SK-N-SH treated with all-trans-retinoic acid at 6 μM for 48 hours (cell line): Measurements from ENCODE around the gene ZNF474.

ENCODE experiments used
- ATAC-seq: fragments of 200-7000 bp; cut with Tn5 transposase; 3 replicates; pipeline ENCODE4 v1.9.1; 2020; ENCODE audit warnings: mild to moderate bottlenecking, moderate library complexity
- ARNTL ChIP-seq: fragments of 450-650 bp; formaldehyde crosslinking; IDR thresholded peaks from 2 replicates; pipeline ENCODE4 v1.5.0; 2020; ENCODE audit warnings: low read depth, mild to moderate bottlenecking, moderate library complexity, borderline replicate concordance
- BACH2 ChIP-seq: fragments of 250-450 bp; sonication (Bioruptor Pico); IDR thresholded peaks from 2 replicates; pipeline ENCODE4 v1.9.0; 2021; ENCODE audit warnings: mild to moderate bottlenecking, borderline replicate concordance
- CSDC2 ChIP-seq: fragments of 250-450 bp; sonication (Bioruptor Pico); IDR thresholded peaks from 2 replicates; pipeline ENCODE4 v1.5.0; 2020; ENCODE audit warnings: mild to moderate bottlenecking, moderate library complexity
- ESRRG ChIP-seq: fragments of 250-450 bp; sonication (Bioruptor Pico); IDR thresholded peaks from 2 replicates; pipeline ENCODE4 v1.6.1; 2021; ENCODE audit warnings: mild to moderate bottlenecking
- ISL1 ChIP-seq: fragments of 250-450 bp; sonication (Bioruptor Pico); IDR thresholded peaks from 2 replicates; pipeline ENCODE4 v2.1.2; 2022; ENCODE audit warnings: mild to moderate bottlenecking, moderate library complexity
- RARB ChIP-seq: fragments of 250-450 bp; sonication (Bioruptor Pico); IDR thresholded peaks from 2 replicates; pipeline ENCODE4 v1.8.0; 2021; ENCODE audit warnings: mild to moderate bottlenecking, moderate library complexity
- SNAI2 ChIP-seq: fragments of 250-450 bp; sonication (Bioruptor Pico); IDR thresholded peaks from 2 replicates; pipeline ENCODE4 v1.5.0; 2020; ENCODE audit warnings: mild to moderate bottlenecking, moderate library complexity
- TOX ChIP-seq: fragments of 250-450 bp; sonication (Bioruptor Pico); IDR thresholded peaks from 2 replicates; pipeline ENCODE4 v1.8.0; 2021; ENCODE audit warnings: mild to moderate bottlenecking, moderate library complexity, borderline replicate concordance
- ZFP3 ChIP-seq: fragments of 250-450 bp; sonication (Bioruptor Pico); IDR thresholded peaks from 2 replicates; pipeline ENCODE4 v1.5.0; 2020; ENCODE audit warnings: mild to moderate bottlenecking, moderate library complexity
- ZFP30 ChIP-seq: fragments of 450-650 bp; formaldehyde crosslinking; IDR thresholded peaks from 2 replicates; pipeline ENCODE4 v1.5.0; 2022; ENCODE audit warnings: mild to moderate bottlenecking, moderate library complexity
- ZNF565 ChIP-seq: fragments of 450-650 bp; formaldehyde crosslinking; conservative IDR thresholded peaks from 2 replicates; pipeline ENCODE4 v1.5.0; 2020; ENCODE audit warnings: low read depth, mild to moderate bottlenecking, moderate library complexity
- ZNF8 ChIP-seq: fragments of 450-650 bp; formaldehyde crosslinking; IDR thresholded peaks from 2 replicates; pipeline ENCODE4 v1.5.0; 2020; ENCODE audit warnings: mild to moderate bottlenecking, moderate library complexity
- TF ChIP-seq, protein P1 (sequence below): fragments of 250-450 bp; sonication (Bioruptor Pico); IDR thresholded peaks from 2 replicates; pipeline ENCODE4 v1.8.0; 2021; ENCODE audit warnings: low read depth, mild to moderate bottlenecking, moderate library complexity, borderline replicate concordance
- TF ChIP-seq, protein P2 (sequence below): fragments of 250-450 bp; sonication (Bioruptor Pico); IDR thresholded peaks from 2 replicates; pipeline ENCODE4 v1.5.0; 2020; ENCODE audit warnings: mild to moderate bottlenecking, moderate library complexity
- TF ChIP-seq, protein P3 (sequence below): fragments of 250-450 bp; sonication (Bioruptor Pico); IDR thresholded peaks from 2 replicates; pipeline ENCODE4 v1.8.0; 2020; ENCODE audit warnings: mild to moderate bottlenecking, moderate library complexity, borderline replicate concordance
- TF ChIP-seq, protein P4 (sequence below): fragments of 250-450 bp; sonication (Bioruptor Pico); IDR thresholded peaks from 2 replicates; pipeline ENCODE4 v1.5.1; 2021; ENCODE audit warnings: mild to moderate bottlenecking, moderate library complexity
- TF ChIP-seq, protein P5 (sequence below): fragments of 250-450 bp; sonication (Bioruptor Pico); IDR thresholded peaks from 2 replicates; pipeline ENCODE4 v1.5.1; 2020; ENCODE audit warnings: low read depth, mild to moderate bottlenecking, moderate library complexity

Gene ZNF474

DNA sequence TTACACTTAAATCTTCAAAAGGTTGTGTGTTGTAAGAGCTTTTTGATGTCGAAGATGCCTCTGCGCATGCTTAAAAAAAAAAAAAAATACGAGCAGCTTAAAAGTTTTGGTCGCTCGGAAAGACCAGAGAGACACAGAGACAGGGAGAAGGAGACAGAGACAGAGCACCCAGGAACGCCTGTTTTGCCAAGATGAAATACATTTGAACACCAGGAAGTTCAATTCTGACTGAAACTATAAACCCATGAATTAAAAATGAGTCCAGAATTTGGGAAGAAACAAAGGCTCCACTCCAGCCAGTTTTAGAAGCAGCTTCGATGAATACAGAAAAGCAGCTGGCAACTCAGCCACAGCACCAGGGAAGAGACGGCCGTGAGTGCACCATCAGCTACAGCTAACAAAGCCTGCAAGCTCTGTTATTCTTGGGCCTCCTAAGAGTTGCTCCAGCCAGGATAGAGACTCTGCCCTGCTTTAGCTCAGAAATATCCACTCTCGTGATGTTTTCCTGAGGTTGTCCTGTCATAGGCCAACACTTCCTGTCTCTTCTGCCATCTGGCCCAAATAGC lies 2.5 kb upstream of the ZNF474 start:
- ATAC-seq, result no peak
- TF ChIP-seq, protein P1, sequence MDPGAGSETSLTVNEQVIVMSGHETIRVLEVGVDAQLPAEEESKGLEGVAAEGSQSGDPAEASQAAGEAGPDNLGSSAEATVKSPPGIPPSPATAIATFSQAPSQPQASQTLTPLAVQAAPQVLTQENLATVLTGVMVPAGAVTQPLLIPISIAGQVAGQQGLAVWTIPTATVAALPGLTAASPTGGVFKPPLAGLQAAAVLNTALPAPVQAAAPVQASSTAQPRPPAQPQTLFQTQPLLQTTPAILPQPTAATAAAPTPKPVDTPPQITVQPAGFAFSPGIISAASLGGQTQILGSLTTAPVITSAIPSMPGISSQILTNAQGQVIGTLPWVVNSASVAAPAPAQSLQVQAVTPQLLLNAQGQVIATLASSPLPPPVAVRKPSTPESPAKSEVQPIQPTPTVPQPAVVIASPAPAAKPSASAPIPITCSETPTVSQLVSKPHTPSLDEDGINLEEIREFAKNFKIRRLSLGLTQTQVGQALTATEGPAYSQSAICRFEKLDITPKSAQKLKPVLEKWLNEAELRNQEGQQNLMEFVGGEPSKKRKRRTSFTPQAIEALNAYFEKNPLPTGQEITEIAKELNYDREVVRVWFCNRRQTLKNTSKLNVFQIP, result no peak
- TF ChIP-seq ZFP3 (CRISPR knock-in tag), result no peak
- no peak for TF ChIP-seq RARB
- no peak for TF ChIP-seq ARNTL (CRISPR knock-in tag)
- no peak for TF ChIP-seq ISL1
- TF ChIP-seq TOX (CRISPR knock-in tag), result no peak
- TF ChIP-seq BACH2 (CRISPR knock-in tag), result no peak
- TF ChIP-seq ZFP30 (CRISPR knock-in tag), result no peak

DNA sequence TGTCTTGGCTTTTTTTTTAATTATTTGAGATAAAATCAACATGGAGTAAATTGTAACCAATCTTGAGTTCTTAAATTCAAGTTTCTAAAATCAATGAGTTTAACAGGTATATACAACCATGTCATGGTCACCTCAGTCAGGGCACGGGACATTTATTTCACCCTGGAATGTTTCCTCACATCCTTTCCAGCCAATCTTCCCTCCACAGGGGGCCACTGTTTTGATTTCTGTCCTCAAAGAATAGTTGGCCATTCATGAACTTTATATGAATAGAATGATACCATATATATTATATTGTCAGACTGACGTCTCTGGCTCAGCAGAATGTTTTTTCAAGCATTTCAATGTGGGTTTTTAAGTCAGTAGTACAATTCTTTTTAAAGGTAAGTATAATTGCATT lies 806 bp downstream of the ZNF474 start:
- TF ChIP-seq ESRRG (CRISPR knock-in tag) (no peak), ARNTL (CRISPR knock-in tag) (no peak), ISL1 (no peak), BACH2 (CRISPR knock-in tag) (no peak)
- TF ChIP-seq, protein P2, sequence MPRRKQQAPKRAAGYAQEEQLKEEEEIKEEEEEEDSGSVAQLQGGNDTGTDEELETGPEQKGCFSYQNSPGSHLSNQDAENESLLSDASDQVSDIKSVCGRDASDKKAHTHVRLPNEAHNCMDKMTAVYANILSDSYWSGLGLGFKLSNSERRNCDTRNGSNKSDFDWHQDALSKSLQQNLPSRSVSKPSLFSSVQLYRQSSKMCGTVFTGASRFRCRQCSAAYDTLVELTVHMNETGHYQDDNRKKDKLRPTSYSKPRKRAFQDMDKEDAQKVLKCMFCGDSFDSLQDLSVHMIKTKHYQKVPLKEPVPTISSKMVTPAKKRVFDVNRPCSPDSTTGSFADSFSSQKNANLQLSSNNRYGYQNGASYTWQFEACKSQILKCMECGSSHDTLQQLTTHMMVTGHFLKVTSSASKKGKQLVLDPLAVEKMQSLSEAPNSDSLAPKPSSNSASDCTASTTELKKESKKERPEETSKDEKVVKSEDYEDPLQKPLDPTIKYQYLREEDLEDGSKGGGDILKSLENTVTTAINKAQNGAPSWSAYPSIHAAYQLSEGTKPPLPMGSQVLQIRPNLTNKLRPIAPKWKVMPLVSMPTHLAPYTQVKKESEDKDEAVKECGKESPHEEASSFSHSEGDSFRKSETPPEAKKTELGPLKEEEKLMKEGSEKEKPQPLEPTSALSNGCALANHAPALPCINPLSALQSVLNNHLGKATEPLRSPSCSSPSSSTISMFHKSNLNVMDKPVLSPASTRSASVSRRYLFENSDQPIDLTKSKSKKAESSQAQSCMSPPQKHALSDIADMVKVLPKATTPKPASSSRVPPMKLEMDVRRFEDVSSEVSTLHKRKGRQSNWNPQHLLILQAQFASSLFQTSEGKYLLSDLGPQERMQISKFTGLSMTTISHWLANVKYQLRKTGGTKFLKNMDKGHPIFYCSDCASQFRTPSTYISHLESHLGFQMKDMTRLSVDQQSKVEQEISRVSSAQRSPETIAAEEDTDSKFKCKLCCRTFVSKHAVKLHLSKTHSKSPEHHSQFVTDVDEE (CRISPR knock-in tag), result no peak
- TF ChIP-seq, protein P3, sequence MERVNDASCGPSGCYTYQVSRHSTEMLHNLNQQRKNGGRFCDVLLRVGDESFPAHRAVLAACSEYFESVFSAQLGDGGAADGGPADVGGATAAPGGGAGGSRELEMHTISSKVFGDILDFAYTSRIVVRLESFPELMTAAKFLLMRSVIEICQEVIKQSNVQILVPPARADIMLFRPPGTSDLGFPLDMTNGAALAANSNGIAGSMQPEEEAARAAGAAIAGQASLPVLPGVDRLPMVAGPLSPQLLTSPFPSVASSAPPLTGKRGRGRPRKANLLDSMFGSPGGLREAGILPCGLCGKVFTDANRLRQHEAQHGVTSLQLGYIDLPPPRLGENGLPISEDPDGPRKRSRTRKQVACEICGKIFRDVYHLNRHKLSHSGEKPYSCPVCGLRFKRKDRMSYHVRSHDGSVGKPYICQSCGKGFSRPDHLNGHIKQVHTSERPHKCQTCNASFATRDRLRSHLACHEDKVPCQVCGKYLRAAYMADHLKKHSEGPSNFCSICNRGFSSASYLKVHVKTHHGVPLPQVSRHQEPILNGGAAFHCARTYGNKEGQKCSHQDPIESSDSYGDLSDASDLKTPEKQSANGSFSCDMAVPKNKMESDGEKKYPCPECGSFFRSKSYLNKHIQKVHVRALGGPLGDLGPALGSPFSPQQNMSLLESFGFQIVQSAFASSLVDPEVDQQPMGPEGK, result no peak
- TF ChIP-seq, protein P4, sequence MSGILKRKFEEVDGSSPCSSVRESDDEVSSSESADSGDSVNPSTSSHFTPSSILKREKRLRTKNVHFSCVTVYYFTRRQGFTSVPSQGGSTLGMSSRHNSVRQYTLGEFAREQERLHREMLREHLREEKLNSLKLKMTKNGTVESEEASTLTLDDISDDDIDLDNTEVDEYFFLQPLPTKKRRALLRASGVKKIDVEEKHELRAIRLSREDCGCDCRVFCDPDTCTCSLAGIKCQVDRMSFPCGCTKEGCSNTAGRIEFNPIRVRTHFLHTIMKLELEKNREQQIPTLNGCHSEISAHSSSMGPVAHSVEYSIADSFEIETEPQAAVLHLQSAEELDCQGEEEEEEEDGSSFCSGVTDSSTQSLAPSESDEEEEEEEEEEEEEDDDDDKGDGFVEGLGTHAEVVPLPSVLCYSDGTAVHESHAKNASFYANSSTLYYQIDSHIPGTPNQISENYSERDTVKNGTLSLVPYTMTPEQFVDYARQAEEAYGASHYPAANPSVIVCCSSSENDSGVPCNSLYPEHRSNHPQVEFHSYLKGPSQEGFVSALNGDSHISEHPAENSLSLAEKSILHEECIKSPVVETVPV (CRISPR knock-in tag), result no peak
- TF ChIP-seq, protein P1, result no peak
- ATAC-seq, result no peak

DNA sequence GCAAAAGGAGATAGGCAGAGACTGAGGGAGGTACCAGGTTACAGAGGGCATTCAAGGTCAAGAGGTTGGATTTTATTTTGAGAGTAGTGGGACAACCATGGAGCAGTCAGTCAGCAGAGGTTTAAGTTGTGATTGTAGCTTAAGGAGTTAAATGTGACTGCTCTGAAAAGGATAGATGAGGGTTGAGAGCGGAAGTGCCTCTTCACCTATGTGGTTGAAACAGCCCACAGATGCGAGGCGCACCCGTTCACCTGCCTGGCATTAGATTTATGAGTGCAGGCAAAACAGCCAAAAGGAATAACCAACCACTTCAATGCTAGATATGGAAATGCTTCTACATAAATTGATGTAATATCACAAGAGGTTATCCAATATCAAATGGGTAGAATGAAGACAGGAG lies 8.4 kb downstream of the ZNF474 start:
- ATAC-seq, result no peak
- TF ChIP-seq ARNTL (CRISPR knock-in tag) (no peak), RARB (no peak)
- TF ChIP-seq, protein P5, sequence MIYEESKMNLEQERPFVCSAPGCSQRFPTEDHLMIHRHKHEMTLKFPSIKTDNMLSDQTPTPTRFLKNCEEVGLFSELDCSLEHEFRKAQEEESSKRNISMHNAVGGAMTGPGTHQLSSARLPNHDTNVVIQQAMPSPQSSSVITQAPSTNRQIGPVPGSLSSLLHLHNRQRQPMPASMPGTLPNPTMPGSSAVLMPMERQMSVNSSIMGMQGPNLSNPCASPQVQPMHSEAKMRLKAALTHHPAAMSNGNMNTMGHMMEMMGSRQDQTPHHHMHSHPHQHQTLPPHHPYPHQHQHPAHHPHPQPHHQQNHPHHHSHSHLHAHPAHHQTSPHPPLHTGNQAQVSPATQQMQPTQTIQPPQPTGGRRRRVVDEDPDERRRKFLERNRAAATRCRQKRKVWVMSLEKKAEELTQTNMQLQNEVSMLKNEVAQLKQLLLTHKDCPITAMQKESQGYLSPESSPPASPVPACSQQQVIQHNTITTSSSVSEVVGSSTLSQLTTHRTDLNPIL, result no peak
- TF ChIP-seq, protein P4 (CRISPR knock-in tag), result no peak

DNA sequence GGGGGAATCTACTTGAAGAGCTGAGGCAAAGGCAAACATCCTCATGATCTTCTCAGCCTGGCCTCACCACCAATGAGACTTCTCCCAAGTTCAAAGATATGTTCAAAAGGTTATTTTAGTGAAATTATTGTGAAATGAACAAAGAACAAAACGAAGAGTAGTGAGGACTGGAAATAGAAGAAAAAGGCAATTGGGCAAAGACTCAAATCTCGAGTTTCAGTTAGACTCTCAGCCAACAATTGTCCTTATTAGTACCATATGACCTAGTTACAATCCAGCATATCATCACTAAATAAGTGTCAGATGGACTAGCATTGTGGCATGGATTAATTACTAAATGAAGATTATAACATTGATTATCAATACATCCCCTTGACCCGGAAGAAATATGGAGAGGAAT lies 9.0 kb downstream of the ZNF474 start:
- ATAC-seq, result no peak
- TF ChIP-seq, protein P1, result no peak
- no peak for TF ChIP-seq ZFP3 (CRISPR knock-in tag)
- TF ChIP-seq ARNTL (CRISPR knock-in tag), result no peak
- TF ChIP-seq ZNF565, result no peak
- TF ChIP-seq SNAI2 (CRISPR knock-in tag), result no peak
- TF ChIP-seq ZFP30 (CRISPR knock-in tag), result no peak
- no peak for TF ChIP-seq RARB
- TF ChIP-seq, protein P3, result no peak
- TF ChIP-seq ZNF8, result no peak
- no peak for TF ChIP-seq CSDC2 (CRISPR knock-in tag)
- no peak for TF ChIP-seq TOX (CRISPR knock-in tag)
